Progenitor cell of endocrine pancreas (in vitro differentiated cells): ENCODE results near the gene ADD3. TPM values are rescaled to one million over a fixed set of nuclear protein-coding genes. Genes with fewer than 3 reads are reported as not detected.

Experiments
- DNase-seq: peaks from one replicate; pipeline ENCODE4 v3.0.0; 2021; ENCODE audit warnings: low spot score; ENCODE audit not compliant: unreplicated experiment
- H3K27ac Mint-ChIP-seq: 2 replicates; pipeline ENCODE4 v1.8.0; 2021; ENCODE audit warnings: mild to moderate bottlenecking, moderate library complexity, mixed read lengths
- H3K27me3 Mint-ChIP-seq: 2 replicates; pipeline ENCODE4 v1.8.0; 2021; ENCODE audit warnings: mixed read lengths
- H3K36me3 Mint-ChIP-seq: 2 replicates; pipeline ENCODE4 v1.8.0; 2022; ENCODE audit warnings: mixed read lengths; ENCODE audit not compliant: insufficient read depth
- H3K4me1 Mint-ChIP-seq: 2 replicates; pipeline ENCODE4 v1.8.0; 2021; ENCODE audit warnings: low read depth, mixed read lengths
- H3K4me3 Mint-ChIP-seq: 2 replicates; pipeline ENCODE4 v1.8.0; 2021; ENCODE audit warnings: low read depth, mild to moderate bottlenecking, moderate library complexity, mixed read lengths
- H3K9me3 Mint-ChIP-seq: 2 replicates; pipeline ENCODE4 v1.8.0; 2021; ENCODE audit warnings: low read depth, mixed read lengths
- CTCF ChIP-seq: fragments of 200-600 bp; sonication (generic); IDR thresholded peaks from one replicate; pipeline ENCODE4 v1.5.0; 2021; ENCODE audit warnings: antibody characterized with exemption, mild to moderate bottlenecking; ENCODE audit not compliant: unreplicated experiment
- total RNA-seq: library from RNA; stranded (reverse); gene quantifications from 2 replicates; pipeline ENCODE4 v1.2.1, GENCODE V29; 2021

The ADD3 gene
- total RNA-seq, 1 donor from 2014 or later, result 111 TPM

- TF ChIP-seq CTCF, result no peak
- Mint-ChIP-seq H3K36me3 (peaks cover 3% of the 10 kb centered on the region), H3K27ac (no peak overlapping the region), H3K9me3 (peaks cover 3% of the 10 kb centered on the region), H3K27me3 (no peaks in the 10 kb centered on the region), H3K4me1 (peaks cover 32% of the 10 kb centered on the region), H3K4me3 (no peak overlapping the region)
- DNase-seq, result no peak
These were observed 31.5 kb downstream of the ADD3 start for GRCh38 chr10:110039254-110039653.

GRCh38 chr10:110040108-110040507 lies 32.3 kb downstream of the ADD3 start:
- Mint-ChIP-seq H3K9me3 (peaks cover 3% of the 10 kb centered on the region), H3K27me3 (no peaks in the 10 kb centered on the region), H3K36me3 (peaks cover 3% of the 10 kb centered on the region), H3K4me1 (peaks cover 32% of the 10 kb centered on the region), H3K27ac (no peak overlapping the region), H3K4me3 (no peak overlapping the region)
- TF ChIP-seq CTCF, result no peak
- DNase-seq, result no peak

GRCh38 chr10:110040767-110041478 lies 33.1 kb downstream of the ADD3 start:
- no peak for TF ChIP-seq CTCF
- Mint-ChIP-seq H3K9me3 (peaks cover 3% of the 10 kb centered on the region), H3K36me3 (peaks cover 4% of the 10 kb centered on the region), H3K27ac (peak overlapping the region; percentile 6), H3K4me1 (peaks cover 34% of the 10 kb centered on the region), H3K4me3 (no peak overlapping the region), H3K27me3 (no peaks in the 10 kb centered on the region)
- DNase-seq, result no peak

GRCh38 chr10:110041479-110041829 lies 33.7 kb downstream of the ADD3 start:
- TF ChIP-seq CTCF, result no peak
- H3K4me3 Mint-ChIP-seq, result no peak overlapping the region
- no peak for DNase-seq
- H3K36me3 Mint-ChIP-seq, result peaks cover 4% of the 10 kb centered on the region
- no peak overlapping the region for H3K27ac Mint-ChIP-seq
- peaks cover 3% of the 10 kb centered on the region for H3K9me3 Mint-ChIP-seq
- H3K27me3 Mint-ChIP-seq, result no peaks in the 10 kb centered on the region
- H3K4me1 Mint-ChIP-seq, result peaks cover 34% of the 10 kb centered on the region

GRCh38 chr10:110042181-110042580 lies 34.4 kb downstream of the ADD3 start:
- H3K4me3 Mint-ChIP-seq, result no peak overlapping the region
- peaks cover 6% of the 10 kb centered on the region for H3K36me3 Mint-ChIP-seq
- H3K4me1 Mint-ChIP-seq, result peaks cover 34% of the 10 kb centered on the region
- H3K9me3 Mint-ChIP-seq, result peaks cover 3% of the 10 kb centered on the region
- H3K27ac Mint-ChIP-seq, result peak overlapping the region; percentile 48
- TF ChIP-seq CTCF, result no peak
- no peaks in the 10 kb centered on the region for H3K27me3 Mint-ChIP-seq
- DNase-seq, result no peak
